GM12872 (cell line): ENCODE measurements around the gene C4BPB.

Source experiments
- TF ChIP-seq, protein P1 (sequence below): IDR thresholded peaks from 3 replicates; pipeline ENCODE4 v1.5.1; 2011; ENCODE audit warnings: low read depth, mild to moderate bottlenecking, low read length, moderate library complexity; ENCODE audit not compliant: insufficient read depth

C4BPB gene

DNA sequence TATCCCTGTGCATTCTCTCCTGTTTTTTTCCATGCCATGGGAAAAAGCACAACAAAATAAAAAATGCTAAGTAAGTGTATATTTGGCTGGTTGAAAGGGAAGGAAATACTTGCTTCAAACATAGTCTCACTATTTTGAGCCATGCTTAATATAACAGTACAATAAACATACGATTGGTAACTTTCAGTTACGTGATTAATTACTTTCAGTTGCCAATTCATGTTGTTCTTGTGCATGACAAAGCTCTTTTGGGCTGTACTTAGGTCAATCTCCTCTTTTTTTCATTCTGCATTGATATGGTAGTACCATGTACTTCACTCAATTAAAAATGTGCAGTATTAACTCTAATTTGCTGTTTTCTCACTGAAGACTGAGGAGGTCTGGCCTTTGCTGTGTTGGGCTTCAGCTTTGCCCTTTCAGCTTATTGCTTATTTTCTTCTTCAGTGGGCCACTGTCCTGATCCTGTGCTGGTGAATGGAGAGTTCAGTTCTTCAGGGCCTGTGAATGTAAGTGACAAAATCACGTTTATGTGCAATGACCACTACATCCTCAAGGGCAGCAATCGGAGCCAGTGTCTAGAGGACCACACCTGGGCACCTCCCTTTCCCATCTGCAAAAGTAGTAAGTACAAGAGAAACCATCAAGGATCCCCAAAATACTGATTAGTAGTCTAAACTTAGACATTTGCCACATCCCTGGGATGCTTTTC, 2.7 kb downstream of the C4BPB start:
- TF ChIP-seq, protein P1, sequence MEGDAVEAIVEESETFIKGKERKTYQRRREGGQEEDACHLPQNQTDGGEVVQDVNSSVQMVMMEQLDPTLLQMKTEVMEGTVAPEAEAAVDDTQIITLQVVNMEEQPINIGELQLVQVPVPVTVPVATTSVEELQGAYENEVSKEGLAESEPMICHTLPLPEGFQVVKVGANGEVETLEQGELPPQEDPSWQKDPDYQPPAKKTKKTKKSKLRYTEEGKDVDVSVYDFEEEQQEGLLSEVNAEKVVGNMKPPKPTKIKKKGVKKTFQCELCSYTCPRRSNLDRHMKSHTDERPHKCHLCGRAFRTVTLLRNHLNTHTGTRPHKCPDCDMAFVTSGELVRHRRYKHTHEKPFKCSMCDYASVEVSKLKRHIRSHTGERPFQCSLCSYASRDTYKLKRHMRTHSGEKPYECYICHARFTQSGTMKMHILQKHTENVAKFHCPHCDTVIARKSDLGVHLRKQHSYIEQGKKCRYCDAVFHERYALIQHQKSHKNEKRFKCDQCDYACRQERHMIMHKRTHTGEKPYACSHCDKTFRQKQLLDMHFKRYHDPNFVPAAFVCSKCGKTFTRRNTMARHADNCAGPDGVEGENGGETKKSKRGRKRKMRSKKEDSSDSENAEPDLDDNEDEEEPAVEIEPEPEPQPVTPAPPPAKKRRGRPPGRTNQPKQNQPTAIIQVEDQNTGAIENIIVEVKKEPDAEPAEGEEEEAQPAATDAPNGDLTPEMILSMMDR: no peak

DNA sequence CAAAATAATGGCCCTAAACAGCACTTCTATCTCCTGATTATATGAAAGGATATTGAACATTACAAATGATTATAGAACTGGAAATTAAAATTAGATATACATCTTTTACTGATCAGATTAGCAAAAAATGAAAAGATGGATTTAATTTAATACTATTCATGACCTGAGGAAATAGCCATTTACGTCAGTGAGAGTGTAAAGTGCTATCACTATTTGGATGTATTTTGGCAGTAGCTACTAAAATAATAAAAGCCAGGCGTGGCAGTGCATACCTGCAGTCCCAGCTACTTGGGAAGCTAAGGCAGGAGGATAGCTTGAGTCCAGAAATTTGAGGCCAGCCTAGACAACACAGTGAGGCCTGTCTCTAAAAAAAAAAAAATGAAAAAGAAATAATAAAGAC, 5.3 kb downstream of the C4BPB start:
- TF ChIP-seq, protein P1: no peak

DNA sequence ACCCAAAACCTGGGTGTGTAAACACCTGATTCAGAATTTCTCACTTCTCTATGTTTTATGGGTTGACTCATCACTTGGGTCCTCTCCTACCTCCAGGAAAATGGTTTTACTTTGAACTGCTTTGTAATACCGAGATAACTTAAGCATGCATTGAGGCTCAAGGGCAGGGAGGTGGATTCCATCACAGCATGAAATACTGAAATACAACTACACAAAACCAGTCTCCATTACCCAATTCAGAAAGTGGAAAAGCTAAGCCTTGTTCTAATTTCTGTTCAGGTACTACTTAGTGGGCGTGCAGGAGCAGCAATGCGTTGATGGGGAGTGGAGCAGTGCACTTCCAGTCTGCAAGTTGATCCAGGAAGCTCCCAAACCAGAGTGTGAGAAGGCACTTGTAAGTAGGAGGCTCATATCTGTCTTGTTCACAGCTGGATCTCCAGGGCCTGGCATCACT, 9.2 kb downstream of the C4BPB start:
- TF ChIP-seq, protein P1: no peak

DNA sequence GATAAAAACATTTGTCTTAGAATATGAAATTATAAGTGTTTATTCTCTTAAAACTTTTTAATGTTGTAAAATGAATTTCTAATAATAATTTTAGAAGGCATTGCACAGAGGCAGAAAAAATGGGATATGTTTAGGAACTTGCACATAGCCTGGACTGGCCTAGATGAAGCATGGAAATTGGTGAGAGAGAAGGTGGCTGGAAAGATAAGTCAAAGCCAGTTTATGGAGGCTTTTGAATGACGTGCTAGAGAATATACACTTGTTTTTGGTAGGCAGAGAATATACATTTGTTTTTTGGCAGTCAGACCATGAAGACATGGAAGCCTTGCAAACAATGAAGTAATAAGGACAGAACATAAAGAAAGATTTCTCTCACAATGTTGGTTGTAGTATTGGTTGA, 13.1 kb downstream of the C4BPB start:
- TF ChIP-seq, protein P1: no peak

DNA sequence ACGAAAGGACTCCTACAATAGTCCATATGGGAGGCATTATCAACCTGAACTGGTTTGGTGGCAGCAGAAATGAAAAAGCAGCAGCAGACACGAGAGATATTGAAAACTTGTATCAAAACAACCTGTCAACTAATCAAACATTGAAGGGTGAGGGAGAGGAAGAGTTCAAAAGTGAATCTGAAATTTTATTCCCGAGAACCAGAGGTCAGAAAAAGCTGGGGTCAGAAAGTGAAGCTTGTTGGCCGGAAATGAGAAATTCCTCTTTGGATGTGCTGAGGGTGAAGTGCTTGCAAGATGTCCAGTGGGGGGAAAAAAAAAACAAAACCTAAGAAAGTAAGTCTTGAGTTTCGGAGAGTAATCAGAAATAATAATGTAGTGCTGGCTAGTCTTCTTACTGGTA, 13.5 kb downstream of the C4BPB start:
- TF ChIP-seq, protein P1: no peak

DNA sequence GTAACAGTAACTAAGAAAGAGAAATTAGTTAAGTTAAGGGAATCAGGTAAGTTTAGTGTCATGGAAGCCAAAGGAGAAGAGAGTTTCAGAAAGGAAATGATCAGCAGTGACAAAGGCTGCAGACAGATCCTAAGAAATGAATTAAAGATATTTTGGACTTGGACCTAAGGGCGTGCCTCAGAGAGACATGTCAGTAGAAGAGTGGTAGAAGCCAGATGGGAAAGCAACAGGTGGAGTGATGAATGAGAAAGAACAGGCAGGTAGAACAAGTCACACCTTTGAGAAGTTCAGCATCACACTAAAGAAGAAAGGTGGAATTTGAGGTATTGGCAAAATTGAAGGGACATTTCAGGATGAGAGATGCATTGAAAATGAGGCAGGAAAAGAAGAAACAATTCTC, 14.0 kb downstream of the C4BPB start:
- TF ChIP-seq, protein P1: no peak

DNA sequence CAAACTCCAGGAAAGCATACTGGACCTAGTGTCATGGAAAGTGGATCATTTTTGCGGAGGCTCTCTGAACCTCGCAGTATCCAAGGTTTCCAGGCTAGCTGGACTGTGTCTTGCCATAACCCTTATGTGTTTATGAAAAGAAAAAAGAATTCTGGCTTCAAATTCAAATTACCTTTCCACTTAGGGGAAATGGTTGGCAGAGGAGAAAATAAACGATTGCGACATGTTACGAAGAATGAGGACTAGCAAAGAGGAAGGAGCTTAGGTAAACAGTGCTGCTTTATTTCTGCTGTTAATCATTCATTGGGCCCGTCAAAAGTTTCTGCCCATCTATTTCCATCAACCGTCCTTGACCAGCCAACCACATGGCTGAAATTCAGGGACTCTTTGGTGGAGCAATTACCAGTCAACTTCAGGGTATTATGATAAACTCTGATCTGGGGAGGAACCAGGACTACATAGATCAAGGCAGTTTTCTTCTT, 15.3 kb downstream of the C4BPB start, which contains the start of gene C4BPA:
C4BPA (plus strand) TSS at position 342 of the 482 bp plus-strand sequence. CDS start 8,793 bp downstream, outside the sequence.
- TF ChIP-seq, protein P1: no peak
